ENCODE data around the gene CPT1A.

DNA sequence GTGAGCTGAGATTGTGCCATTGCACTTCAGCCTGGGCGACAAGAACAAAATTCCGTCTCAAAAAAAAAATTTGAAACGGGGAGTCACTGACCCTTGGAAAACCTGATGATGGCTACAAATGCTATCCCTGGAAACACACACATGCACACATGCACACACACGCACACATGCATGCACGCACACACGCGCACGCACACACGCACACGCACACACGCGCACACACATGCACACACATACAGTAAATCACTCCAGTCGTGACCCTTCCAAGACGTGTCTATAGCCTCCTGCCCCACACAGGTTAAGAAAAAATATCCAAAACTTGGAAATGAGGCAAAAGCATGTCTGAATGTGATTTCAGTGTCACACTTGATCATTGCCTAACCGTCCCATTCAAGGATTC is 6.7 kb upstream of the CPT1A start:
- TF ChIP-seq EZH2 (IDR thresholded peaks at IDR 0.05; ENCODE audit: low read depth): no peak
- TF ChIP-seq, protein P1, sequence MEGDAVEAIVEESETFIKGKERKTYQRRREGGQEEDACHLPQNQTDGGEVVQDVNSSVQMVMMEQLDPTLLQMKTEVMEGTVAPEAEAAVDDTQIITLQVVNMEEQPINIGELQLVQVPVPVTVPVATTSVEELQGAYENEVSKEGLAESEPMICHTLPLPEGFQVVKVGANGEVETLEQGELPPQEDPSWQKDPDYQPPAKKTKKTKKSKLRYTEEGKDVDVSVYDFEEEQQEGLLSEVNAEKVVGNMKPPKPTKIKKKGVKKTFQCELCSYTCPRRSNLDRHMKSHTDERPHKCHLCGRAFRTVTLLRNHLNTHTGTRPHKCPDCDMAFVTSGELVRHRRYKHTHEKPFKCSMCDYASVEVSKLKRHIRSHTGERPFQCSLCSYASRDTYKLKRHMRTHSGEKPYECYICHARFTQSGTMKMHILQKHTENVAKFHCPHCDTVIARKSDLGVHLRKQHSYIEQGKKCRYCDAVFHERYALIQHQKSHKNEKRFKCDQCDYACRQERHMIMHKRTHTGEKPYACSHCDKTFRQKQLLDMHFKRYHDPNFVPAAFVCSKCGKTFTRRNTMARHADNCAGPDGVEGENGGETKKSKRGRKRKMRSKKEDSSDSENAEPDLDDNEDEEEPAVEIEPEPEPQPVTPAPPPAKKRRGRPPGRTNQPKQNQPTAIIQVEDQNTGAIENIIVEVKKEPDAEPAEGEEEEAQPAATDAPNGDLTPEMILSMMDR (conservative IDR thresholded peaks at IDR 0.05): no peak

All from PC-9 (cell line).